Prostate gland (tissue), 2 donors: ENCODE measurements around the gene IGF2BP3.

ENCODE experiments used
- POLR2A ChIP-seq: fragments of 450-650 bp; IDR thresholded peaks from one replicate; pipeline ENCODE4 v1.6.1; 2016; ENCODE audit warnings: antibody characterized with exemption, mild to moderate bottlenecking
- POLR2AphosphoS5 ChIP-seq: sonication (generic); formaldehyde crosslinking; IDR thresholded peaks from one replicate; pipeline ENCODE4 v1.6.1; 2017; ENCODE audit warnings: antibody characterized with exemption
- TF ChIP-seq, protein P1 (sequence below), 4 experiments: fragments of 200-600 bp in 2 of 4; fragments of 450-650 bp in 2 of 4; sonication (generic) in 2 of 4; IDR thresholded peaks; 1 replicate in 3 of 4; 2 replicates in 1 of 4; pipeline ENCODE4 v1.5.1; 2016 to 2019; ENCODE audit warnings: antibody characterized with exemption in 4 of 4, mild to moderate bottlenecking in 2 of 4, moderate library complexity in 2 of 4

- TF ChIP-seq, protein P1, sequence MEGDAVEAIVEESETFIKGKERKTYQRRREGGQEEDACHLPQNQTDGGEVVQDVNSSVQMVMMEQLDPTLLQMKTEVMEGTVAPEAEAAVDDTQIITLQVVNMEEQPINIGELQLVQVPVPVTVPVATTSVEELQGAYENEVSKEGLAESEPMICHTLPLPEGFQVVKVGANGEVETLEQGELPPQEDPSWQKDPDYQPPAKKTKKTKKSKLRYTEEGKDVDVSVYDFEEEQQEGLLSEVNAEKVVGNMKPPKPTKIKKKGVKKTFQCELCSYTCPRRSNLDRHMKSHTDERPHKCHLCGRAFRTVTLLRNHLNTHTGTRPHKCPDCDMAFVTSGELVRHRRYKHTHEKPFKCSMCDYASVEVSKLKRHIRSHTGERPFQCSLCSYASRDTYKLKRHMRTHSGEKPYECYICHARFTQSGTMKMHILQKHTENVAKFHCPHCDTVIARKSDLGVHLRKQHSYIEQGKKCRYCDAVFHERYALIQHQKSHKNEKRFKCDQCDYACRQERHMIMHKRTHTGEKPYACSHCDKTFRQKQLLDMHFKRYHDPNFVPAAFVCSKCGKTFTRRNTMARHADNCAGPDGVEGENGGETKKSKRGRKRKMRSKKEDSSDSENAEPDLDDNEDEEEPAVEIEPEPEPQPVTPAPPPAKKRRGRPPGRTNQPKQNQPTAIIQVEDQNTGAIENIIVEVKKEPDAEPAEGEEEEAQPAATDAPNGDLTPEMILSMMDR (IDR thresholded peaks at IDR 0.05) = no peak
- no peak for TF ChIP-seq POLR2A
- TF ChIP-seq POLR2AphosphoS5 = no peak
Measured at GRCh38 chr7:23471106-23471859, 992 bp upstream of the IGF2BP3 start.
